Measurements from ENCODE around the gene C2orf68. TPM values are rescaled to one million over a fixed set of nuclear protein-coding genes. Genes with fewer than 3 reads are reported as not detected.

The C2orf68 gene
- total and polyA plus RNA-seq, 2 of the 13 experiments (the other 11 are each of a cell fraction or from before 2014, with no cell fraction given), result 47.1 to 77.4 TPM

DNA sequence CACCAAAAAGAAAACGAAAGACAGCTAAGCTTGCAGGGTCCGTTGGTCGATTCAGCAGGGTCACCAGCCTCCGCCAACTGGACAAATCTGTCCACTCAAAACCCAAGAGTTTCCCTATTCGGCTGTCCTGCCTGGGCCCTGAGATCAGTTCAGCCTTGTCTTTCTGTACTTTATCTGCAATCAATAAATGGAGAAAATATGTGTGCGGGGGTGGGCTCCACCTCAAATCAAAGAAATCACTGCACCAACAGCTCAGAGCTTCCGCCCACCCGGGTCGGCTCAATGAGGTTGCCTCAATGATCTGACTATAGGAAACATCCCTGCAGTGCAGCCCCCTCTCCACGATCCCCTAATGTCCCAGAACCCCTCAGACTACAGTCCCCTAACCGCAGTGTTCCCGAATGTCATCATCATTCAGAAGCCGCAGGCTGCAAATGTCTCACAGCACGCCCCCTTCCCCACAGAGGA, 51.0 kb downstream of the C2orf68 start:
- FAIRE-seq, result no peak
- TF ChIP-seq ZBTB42 (CRISPR knock-in tag; IDR thresholded peaks at IDR 0.05), result 0 out of 2 replicates have a peak, but pooled peaks have one; percentile 4
- TF ChIP-seq, protein P1, sequence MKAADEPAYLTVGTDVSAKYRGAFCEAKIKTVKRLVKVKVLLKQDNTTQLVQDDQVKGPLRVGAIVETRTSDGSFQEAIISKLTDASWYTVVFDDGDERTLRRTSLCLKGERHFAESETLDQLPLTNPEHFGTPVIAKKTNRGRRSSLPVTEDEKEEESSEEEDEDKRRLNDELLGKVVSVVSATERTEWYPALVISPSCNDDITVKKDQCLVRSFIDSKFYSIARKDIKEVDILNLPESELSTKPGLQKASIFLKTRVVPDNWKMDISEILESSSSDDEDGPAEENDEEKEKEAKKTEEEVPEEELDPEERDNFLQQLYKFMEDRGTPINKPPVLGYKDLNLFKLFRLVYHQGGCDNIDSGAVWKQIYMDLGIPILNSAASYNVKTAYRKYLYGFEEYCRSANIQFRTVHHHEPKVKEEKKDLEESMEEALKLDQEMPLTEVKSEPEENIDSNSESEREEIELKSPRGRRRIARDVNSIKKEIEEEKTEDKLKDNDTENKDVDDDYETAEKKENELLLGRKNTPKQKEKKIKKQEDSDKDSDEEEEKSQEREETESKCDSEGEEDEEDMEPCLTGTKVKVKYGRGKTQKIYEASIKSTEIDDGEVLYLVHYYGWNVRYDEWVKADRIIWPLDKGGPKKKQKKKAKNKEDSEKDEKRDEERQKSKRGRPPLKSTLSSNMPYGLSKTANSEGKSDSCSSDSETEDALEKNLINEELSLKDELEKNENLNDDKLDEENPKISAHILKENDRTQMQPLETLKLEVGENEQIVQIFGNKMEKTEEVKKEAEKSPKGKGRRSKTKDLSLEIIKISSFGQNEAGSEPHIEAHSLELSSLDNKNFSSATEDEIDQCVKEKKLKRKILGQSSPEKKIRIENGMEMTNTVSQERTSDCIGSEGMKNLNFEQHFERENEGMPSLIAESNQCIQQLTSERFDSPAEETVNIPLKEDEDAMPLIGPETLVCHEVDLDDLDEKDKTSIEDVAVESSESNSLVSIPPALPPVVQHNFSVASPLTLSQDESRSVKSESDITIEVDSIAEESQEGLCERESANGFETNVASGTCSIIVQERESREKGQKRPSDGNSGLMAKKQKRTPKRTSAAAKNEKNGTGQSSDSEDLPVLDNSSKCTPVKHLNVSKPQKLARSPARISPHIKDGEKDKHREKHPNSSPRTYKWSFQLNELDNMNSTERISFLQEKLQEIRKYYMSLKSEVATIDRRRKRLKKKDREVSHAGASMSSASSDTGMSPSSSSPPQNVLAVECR (CRISPR knock-in tag; IDR thresholded peaks at IDR 0.05; ENCODE audit: borderline replicate concordance), result no peak
- TF ChIP-seq ATRX (CRISPR knock-in tag; IDR thresholded peaks at IDR 0.05; ENCODE audit: borderline replicate concordance), result 0 out of 2 replicates have a peak, but pooled peaks have one; percentile 61
- no peak for TF ChIP-seq MTA3 (CRISPR knock-in tag; IDR thresholded peaks at IDR 0.05)
- no peak for TF ChIP-seq CAMTA2 (CRISPR knock-in tag; IDR thresholded peaks at IDR 0.05; ENCODE audit: borderline replicate concordance)
- TF ChIP-seq RBM39 (IDR thresholded peaks at IDR 0.05; ENCODE audit: low read depth, low read length, poor library complexity, severe bottlenecking), result no peak
- TF ChIP-seq ZNF879 (CRISPR knock-in tag; IDR thresholded peaks at IDR 0.05), result peak; percentile 65; the same call in 1 of the 2 replicates
- TF ChIP-seq SMAD3 (CRISPR knock-in tag; IDR thresholded peaks at IDR 0.05), result no peak
- no peak for TF ChIP-seq EZH2 (conservative IDR thresholded peaks at IDR 0.05; ENCODE audit: low read depth, low read length)
- no peak for TF ChIP-seq CREM (IDR thresholded peaks at IDR 0.05)
- TF ChIP-seq CREM (CRISPR knock-in tag; IDR thresholded peaks at IDR 0.05), result no peak
- TF ChIP-seq MXI1 (IDR thresholded peaks at IDR 0.05; ENCODE audit: borderline replicate concordance, low read depth, low read length), result no peak
- no peak for TF ChIP-seq SNAPC2 (CRISPR knock-in tag; IDR thresholded peaks at IDR 0.05)
- TF ChIP-seq HMGA1 (CRISPR knock-in tag; conservative IDR thresholded peaks at IDR 0.05), result no peak
- no peak for TF ChIP-seq ZNF878 (CRISPR knock-in tag; IDR thresholded peaks at IDR 0.05)
- TF ChIP-seq, protein P2, sequence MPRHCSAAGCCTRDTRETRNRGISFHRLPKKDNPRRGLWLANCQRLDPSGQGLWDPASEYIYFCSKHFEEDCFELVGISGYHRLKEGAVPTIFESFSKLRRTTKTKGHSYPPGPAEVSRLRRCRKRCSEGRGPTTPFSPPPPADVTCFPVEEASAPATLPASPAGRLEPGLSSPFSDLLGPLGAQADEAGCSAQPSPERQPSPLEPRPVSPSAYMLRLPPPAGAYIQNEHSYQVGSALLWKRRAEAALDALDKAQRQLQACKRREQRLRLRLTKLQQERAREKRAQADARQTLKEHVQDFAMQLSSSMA (CRISPR knock-in tag; IDR thresholded peaks at IDR 0.05), result 0 out of 2 replicates have a peak, but pooled peaks have one; percentile 35
- TF ChIP-seq SP1 (IDR thresholded peaks at IDR 0.05), result no peak
- no peak for TF ChIP-seq SP1 (CRISPR knock-in tag; IDR thresholded peaks at IDR 0.05)
- no peak for TF ChIP-seq PRPF4 (IDR thresholded peaks at IDR 0.05; ENCODE audit: low read depth, low read length, poor library complexity, severe bottlenecking)
- 0 out of 2 replicates have a peak, but pooled peaks have one; percentile 14 for TF ChIP-seq ETV6 (CRISPR knock-in tag; conservative IDR thresholded peaks at IDR 0.05)
- TF ChIP-seq SIN3B (IDR thresholded peaks at IDR 0.05; ENCODE audit: low read length), result no peak

More for the DNA sequence above, 51.0 kb downstream of the C2orf68 start:
- H3K4me1 ChIP-seq (ENCODE audit: insufficient read depth, low read length), result peaks cover 55% of the 10 kb centered on the region
- H3K79me2 ChIP-seq (ENCODE audit: insufficient read depth, low read length), result peaks cover 41% of the 10 kb centered on the region
- intact Hi-C loops (cut with micrococcal nuclease; ENCODE audit: unreplicated experiment) (loop anchor here (1.0 to 2.0 kb wide), 2 partner anchors 16 to 41 kb away; partner anchors contain the start of genes TMEM150A and VAMP8), in situ Hi-C loops (cut with HindIII; ENCODE audit: extremely low pct_ligation_motif_present, low pct_unique_long_range_greater_than_20kb) (no loop called here)
- peak; percentile 40 for ATAC-seq
- POLR2A ChIA-PET, result interaction anchor here (0.8 to 20.8 kb wide), 21 partner anchors 11 to 253 kb away, joined by 3 to 645 read pairs (median 7); partner anchors contain the start of genes C2orf68, ELMOD3, MAT2A and RETSAT
- peaks cover 7 to 30% of the 10 kb centered on the region in 2 experiments for H3K36me3 ChIP-seq (replicated peaks in 1 of 2; ENCODE audit: control insufficient read depth in 1 of 2, insufficient read depth in 2 of 2, low read length in 2 of 2)
- peak overlapping the region; percentile 96 for H3K4me2 ChIP-seq (ENCODE audit: low read depth, low read length)
- H3K4me3 ChIP-seq (replicated peaks in 1 of 3; ENCODE audit: insufficient read depth in 1 of 3, low read depth in 2 of 3, low read length in 3 of 3), result peak overlapping the region; percentile 84 to 98 (median 91)
- peaks cover 6% of the 10 kb centered on the region; the same call in 1 of the 2 replicates for H4K20me1 ChIP-seq (ENCODE audit: insufficient read depth, low read length)
- peaks cover 0 to 4% of the 10 kb centered on the region in 2 experiments; a peak in 1 of 5 replicates for H3K27me3 ChIP-seq (ENCODE audit: control insufficient read depth in 1 of 2, insufficient read depth in 2 of 2, low read length in 2 of 2)
- no peak for DNase-seq (ENCODE audit: low spot score)
- TSS peak; percentile 45 for BruUV-seq (replicated peaks)
- H3K9me3 ChIP-seq (ENCODE audit: low read length), result no peaks in the 10 kb centered on the region
- CTCF ChIA-PET (ENCODE audit: low intra/inter-chr PET ratio, low total read pairs), result no interaction called here
- H3K27ac ChIP-seq (ENCODE audit: extremely low read length, insufficient read depth, low read length), result peak overlapping the region; percentile 91
- H3K9ac ChIP-seq (ENCODE audit: insufficient read depth, low read depth, low read length), result peak overlapping the region; percentile 92
- H2AFZ ChIP-seq (ENCODE audit: low read length), result no peak overlapping the region
- WGBS (ENCODE audit: low lambda C conversion rate), result 2% methylated on average over 14 of the region's 14 CpGs
